NCI-H1048 (cell line): ENCODE measurements around the gene PRKAG2.

ENCODE experiments used
- DNase-seq: peaks from one replicate; lab custom pipeline; 2025; lab: John Stamatoyannopoulos, UW

The PRKAG2 gene

DNA sequence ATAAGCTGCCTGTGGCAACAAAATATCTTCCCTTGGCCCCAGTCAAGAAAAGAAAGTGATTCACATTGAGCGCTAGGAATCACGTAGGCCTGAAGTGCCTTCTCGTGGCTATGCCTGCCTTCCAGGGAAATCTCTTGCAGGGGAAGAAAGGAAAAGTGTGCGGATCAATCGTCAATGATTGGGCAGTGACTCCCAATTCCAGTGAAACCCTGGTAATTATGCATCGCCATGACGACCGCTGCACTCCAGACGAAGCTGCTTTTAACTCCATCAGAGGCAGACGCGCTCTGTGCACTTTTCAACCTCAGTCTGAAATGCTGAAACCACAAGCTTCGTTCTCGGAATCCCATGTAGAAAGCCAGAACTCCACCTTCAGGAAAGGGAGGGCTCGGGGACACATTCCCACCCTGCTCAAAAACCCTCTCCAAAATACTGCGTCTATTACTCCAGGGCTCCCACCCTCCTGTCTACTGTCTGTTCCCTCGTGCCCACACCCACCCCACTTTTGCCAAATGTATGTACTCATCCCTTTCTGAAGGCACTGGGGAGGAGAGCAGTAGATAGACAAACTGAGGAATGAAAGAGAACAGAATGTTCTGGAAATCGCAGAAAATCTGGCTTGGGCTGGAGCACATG lies 24.2 kb upstream of the PRKAG2 start:
- DNase-seq = no peak

DNA sequence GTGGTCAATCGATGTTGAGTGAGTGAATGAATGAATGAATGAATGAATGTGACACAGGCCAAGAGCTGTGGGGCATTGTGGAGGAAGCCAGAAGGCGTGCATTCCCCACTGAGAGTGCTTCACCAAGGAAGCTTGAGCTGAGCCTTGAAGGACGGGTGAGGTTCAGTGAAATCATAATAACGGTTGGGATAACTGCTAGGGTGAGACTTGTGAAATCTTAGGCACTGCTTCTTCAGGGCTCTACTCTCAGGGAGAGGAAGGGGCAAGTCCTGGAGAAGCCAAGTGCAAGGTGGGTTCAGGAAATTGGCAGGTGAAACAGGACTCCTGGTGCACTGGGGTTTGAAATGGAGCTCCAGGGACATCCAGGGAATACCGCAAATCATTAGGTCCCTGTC lies 23.7 kb upstream of the PRKAG2 start:
- DNase-seq = no peak

DNA sequence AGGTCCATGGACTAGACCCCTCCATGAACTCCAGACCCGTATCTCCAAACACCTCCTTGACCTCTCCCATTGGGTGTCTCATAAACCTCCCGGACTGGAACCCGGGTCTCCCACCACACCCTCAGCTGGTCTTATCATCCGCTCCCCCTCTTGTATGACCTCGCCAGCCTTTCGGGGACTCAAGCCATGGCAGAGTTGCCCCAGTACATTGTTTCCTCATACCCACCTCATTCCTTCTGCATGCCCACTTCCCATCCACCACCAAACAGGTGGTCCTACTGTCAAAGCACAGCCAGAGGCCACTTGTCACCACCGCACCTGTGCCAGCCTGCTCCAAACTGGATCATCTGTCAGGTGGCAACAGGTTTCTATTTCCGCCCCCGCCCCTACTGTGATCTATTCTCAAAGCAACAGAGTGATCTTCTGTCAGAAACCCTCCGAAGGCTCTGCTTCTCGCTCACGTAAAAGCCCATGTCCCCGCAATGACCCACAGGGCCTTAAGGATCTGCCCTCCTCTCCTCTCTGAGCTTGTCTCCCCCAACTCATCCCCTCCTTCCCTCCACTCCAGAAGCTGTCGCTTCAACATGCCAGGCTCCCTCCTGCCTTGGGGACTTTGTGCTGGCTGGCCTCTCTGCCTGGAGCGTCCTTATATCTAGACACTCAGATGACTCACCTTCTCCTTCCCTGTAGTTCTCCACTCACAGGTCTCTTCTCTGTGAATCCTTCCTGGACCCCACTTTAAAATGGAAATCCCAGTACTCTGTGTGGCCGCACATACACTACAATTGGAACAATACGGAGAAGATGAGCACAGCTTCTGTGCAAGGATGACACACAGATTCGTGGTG lies 22.8 kb upstream of the PRKAG2 start:
- no peak for DNase-seq

DNA sequence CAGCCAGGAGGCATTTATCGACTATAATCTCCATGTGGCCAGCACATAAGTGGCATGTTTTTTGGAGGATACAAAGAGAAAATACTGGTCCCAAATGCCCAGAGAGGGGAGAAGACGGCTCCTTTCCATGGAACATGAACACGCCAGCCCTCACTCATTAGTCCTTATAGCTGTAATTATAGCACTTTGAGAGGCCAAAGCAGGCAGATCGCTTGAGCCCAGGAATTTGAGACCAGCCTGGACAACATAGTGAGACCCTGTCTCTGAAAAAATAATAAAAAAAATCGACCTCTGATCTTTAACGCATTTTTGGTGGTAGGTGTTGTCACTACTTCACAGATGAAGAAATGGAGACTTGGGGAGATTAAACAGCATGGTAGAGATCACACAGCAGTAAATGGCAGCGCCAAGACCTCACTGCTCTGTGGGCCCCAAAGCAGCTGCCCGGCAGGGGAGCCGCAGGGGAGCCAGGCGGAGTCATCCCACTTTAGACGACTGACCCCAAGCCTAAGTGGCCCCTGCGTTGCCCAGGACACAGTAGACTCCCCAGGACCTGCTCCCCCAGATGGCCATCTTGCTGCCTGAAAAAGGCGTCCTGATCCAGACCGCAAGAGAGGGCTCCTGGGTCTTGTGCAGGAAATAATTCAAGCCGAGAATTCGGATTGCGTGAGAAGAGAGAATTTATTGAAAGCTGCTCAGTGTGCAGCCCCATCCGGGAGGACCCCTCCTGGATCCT lies 21.2 kb upstream of the PRKAG2 start:
- DNase-seq = no peak

DNA sequence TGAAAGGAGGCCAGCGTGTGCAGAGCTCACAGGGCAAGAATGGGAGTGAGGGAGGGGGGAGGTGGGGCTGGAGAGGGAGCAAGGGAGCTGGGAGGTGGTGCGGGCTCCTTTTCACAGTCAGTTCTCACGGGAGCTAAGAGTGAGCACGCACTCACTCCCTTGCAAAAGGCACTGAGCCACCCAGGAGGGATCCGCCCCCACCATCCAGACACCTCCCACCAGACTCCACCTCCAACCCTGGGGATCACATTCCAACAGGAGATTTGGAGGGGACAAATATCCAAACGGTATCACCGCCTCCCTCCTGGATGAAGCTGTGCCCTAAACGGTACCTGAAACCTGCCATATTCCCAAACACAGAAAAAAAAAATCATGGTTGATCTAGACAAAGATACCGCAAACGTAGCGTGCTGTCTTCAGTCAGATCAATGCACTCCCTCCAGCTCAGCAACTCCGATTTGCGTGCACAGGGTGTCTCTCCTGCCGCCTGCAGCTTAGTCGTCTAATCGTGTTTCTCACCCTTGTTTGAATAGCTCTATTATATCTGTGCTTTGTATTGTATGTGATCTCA lies 20.3 kb upstream of the PRKAG2 start:
- DNase-seq = no peak

DNA sequence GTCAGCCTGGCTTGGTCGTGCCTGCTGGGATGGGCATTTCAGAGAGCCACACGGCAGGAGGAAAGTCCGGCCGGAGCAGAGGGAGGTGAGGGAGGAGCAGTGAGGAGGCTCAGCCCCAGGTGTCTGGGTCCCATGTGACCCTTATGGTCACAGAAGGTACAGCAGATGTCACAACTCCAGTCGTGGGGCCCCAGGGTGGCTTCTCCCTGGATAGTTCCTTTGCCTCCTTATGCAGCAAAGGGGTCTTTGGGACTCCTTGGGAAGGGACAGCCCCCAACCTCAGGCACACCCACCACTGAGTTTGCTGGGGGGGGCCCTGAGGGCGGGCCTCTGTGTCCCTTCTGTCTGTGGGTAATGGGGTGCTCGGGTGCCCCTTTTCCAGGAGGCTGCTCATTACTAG lies 19.6 kb upstream of the PRKAG2 start:
- no peak for DNase-seq

DNA sequence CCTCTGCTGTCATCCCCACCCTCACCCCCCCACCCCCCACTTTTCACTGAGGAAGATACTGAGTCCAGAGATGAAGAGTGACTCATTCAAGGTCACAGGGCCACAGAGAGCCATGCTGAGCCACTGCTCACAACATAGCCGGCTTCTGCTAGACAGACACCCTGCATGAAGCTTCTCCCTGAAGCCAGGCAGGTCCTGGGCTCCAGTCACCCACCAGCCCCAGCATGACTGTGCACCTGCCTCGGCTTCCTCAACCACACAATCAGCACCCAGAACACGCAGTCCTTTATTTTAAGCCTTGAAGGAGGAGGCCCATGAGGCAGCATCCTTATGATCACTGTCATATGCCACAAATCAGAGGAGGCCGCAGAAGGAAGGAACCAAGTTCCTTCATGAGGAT lies 19.2 kb upstream of the PRKAG2 start:
- no peak for DNase-seq

DNA sequence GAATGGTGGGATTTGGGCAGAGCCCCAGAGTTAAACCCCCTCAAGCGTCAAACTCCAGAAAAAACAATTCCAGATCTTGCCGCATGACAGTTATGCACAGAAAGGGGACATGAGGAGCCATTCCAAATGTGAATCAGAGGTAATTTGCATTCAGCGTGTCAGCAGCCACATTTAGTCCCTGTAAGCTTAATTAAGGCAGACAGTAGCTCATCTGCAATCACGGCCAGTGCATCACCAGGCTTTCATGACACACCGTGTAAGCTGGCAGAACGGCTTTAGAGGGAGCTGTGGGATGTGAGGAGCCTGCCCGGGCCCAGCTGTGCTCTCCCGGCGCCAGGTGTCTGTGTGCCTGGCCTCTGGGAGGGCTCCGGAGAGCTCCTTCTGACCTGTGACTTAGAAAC lies 18.7 kb upstream of the PRKAG2 start:
- no peak for DNase-seq

DNA sequence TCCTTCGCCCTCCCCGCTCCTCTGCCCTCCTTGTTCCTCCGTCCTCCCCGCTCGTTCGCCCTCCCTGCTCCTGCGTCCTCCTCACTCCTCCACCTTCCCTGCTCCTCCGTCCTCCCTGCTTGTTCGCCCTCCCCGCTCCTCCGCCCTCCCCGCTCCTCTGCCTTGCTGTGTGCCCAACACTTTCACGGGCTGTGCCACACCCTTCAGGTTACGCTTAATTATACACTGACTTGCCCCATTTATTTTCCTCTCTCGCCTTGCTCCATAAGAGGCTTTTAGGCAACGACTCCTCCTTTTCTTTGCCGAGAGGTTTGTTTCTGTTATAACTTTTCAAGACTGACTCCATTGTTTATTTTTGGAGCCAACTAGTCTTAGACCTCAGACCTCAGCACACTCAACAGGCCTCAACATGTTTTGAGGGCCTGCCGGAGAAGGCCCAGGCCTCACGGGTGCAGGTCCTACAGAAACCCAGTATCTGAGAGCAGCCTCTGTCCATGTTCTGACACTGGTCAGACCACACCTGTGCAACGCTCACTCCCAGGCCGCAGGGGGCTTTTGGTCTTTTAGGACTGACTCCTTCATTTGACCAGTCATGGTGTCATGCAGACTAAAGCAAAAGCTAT lies 18.2 kb upstream of the PRKAG2 start:
- DNase-seq = no peak

DNA sequence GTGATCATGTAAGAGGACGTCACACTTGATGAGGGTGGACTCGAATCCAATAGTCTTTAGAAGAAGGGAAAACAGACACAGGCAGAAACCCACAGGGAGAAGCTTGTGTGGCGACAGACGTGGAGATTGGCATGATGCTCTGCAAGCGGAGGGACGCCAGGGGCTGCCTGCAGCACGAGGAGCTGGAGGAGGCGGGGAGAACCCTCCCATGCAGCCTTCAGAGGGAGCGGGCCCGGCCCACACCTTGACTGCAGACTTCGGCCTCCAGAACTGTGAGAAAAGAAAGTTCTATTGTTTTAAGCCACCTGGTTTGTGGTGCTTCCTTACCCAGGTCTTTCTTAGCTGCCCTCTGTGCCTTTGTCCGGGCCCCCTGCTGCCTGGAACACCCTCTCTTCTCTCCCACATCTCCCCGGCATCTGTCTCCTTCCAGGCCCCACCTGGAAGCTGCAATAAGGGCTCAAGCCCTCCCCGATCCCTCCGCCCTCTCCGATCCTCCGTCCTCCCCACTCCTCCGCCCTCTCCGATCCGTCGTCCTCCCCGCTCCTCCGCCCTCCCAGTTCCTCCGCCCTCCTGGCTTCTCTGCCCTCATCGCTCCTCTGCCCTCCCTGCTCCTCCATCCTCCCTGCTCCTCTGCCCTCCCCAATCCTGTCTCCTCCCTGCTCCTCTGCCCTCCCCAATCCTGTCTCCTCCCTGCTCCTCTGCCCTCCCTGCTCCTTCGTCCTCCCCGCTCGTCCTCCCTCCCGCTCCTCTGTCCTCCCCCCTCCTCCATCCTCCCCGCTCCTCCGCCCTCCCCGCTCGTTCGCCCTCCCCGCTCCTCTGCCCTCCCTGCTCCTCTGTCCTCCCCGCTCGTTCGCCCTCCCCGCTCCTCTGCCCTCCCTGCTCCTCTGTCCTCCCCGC lies 17.4 kb upstream of the PRKAG2 start:
- DNase-seq = no peak

DNA sequence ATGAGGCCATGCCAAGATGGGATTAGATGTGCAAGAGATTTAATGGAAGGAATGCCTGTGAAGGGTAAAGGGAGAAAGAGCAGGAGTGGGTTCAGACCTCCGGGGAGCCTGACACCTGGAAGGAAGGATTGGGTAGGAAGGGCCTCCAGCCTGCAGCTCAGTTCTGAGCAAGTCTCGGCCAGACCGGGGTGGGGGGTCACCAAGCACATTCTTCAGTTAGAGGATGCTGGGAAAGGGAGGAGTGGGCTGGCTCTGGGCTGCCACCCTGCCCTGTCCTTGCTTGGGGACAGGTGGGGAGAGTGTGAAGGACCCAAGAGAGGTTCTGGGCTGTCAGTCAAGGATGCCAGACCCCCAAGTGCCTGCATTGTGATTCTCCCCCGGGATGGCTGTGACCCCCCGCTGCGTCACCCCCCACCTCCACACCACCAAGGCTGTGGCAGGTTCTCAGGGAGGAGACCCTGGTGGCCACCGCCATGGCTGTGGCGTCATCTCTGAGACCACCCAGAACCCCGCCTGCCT lies 16.5 kb upstream of the PRKAG2 start:
- no peak for DNase-seq

DNA sequence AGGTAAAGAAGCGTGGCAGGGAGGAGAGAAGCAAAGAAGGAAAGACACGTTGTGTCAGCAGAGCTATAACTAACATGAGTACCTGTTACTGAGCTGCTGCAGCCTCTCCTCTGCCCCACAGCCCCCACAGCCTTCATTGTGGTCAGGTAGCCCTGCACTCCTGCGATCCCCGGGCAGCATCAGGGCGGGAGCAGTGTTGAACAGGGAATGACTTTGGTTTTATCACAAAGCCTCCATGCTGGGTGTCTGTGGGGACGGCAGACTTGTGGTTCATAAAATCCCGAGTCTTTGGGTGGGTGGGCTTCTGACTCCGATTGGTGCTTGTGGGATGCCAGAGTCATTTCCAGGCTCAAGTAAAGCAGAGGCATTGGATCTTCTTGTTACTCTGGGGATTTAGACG lies 14.8 kb upstream of the PRKAG2 start:
- no peak for DNase-seq

DNA sequence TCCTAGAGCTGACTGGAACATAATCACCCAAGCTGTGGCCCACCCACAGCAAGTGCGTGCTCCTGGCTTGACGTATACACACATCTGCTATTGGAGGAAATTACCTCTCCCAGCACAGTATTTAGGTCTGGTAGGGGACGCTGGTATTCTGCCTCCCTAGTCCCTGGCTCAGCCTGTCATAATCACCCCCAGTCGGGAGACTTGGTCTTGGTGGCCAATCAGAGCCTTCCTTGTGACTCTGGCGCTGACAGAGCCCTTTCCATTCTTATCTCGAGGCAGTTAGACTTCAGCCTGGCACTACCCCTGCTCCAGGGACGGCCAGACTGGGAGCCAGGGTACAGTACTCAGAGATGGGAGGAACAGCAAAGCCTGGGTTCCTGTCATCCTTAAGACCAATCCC lies 14.3 kb upstream of the PRKAG2 start:
- DNase-seq = no peak

DNA sequence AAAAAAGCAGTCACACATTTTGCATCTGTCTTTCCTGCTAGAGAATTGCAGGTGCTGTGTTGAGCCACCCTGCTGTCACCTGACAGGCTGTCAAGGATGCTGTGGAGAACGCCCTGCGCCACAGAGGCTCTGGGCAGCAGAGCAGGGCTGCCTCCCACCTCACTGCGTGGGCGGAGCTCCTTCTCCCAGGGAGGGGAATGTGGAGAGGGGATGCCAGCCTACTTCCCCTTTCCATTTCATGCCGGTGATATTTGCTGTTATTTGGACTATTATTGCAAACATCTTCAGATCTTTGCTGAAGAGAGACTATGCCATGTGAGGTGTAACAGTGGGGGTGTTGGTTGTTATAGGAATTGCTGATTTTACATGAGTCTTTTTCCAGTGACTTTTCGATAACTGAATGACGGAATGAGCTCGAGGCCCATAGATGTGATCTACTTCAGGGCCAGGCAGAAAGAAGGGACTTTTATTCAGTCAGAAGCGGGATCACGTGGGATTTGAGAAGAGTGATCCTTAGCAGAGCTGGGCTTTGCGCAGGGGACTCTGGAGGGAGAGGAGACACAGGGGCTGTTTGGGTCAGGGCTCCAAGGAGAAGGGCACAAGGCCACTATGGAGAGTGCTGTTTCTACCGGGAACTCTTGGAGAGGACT lies 13.6 kb upstream of the PRKAG2 start:
- no peak for DNase-seq

DNA sequence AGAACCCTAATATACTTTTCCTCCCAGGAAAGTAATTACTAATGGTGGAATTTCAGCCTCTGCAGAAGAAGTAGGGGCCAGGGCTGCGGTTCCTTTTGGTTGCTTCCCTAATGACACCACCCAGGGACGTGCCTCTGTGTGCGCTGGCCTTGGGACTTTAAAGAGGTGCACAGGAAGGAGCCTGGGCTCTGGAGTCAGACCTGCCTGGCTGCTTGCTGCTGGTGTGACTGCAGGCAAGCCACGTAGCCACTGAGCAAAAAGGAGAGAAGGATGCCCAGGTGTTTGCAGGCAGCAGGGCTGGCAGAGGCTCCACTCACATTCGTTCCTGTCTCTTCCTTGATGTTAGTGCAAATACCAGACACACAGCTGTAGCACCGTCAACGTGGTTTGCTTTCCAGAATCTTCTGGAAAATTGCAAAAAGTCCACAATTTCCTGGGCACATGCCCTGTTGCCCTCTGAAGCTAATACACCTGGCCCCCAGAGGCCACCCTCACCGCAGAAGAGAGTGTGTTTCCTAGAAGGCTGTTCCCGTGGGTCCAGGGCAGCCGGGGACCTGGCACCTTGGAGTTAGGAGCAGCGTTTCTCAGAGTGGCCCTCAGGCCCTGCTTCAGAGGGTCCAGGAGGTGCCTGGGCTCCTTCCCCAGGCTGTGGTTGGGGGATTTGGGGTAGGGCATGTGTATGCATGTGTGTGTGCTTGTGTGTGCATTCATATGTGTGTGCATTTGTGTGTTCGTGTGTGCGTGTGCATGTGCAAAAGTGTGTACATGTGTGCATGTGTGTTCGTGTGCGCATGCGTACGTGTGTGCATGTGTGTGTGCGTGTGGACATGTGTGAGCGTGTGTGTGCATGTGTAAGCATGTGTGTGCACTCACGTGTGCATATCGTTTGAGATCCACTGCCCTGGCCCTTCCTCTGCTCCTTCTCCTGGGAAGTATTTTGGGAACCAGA lies 12.8 kb upstream of the PRKAG2 start:
- no peak for DNase-seq

DNA sequence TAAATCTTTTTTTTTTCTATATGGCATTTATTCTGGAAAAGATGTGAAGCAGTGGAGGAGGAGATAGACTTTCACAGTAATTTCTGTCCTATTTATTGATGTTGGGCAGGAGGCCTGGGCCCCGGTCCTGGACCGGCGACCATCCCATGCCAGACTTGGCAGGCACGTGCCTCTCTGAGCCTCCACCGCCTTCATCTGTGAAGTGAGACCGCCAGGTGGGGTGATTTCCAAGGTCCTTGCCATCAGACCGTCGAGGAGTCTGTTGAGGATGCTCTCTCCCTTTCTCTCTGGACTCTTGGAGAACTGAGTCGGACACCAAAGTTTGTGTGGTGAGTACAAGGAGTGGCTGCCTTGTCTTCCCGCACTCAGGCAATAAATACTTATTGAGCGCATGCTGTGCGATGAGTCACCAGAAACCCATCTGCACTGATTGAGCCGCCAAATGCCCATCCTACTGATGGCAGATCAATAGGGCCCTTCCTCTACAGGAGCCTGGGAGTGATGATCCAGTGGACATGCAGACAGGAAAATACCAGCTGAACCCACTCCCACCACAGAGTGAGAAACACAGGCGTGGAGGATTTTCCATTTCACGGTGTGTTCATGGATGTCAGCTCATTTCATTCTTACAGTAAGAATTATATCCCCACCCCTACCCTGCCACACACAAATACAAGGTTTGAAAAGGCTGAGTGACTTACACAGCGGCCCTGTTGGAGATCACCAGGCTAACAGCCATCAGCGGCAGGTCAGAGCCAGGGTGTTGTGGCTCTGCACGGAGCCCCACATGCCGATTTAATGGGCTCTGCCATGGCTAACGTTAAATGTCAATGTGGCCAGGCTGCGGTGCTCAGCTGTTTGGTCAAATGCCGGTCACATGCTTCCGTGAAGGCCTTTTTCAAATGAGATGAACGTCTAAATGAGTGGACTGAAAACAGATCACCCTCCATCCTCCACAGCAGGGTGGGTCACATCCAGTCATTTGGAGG lies 11.5 kb upstream of the PRKAG2 start:
- DNase-seq = no peak

DNA sequence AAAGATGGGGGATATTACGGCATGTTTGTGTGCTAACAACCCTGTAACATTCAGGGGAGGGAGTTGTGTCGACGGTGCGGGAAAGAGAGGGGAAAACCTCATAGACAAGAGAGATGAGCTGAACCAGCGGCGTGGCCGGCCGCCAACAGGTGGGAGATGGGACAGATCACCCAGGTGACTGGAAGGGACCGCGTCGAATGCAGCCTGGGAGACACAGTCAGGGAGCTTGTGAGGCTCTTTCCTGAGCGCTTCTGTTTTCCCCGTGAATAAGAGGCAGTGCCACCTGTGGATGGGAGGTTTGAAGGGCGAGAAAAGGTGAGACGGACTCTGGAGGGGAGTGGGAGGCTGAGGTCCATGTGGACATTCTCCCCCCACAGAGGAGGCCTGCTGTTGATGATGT lies 9.9 kb upstream of the PRKAG2 start:
- DNase-seq = no peak

DNA sequence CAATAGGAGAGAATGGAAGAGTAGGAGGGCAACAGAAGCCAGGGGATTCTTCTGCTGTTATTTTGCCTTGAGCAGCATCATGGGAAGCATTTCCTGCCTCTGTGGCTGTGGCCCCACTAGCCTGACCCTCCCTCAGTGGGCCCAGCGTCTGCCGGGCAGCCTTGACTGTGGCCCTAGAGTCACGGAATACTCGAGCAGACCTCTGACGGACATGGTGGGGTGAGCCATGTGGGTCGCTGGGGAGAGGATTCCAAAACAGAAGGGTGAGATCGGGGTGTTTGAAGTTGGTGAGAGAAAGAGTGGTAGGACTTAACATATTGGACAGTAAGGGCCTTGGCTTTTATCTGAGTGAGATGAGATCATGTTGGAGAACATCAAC lies 8.3 kb upstream of the PRKAG2 start:
- no peak for DNase-seq
